Peyer's patch (tissue), 4 donors: Measurements from ENCODE around the gene TRAF5.

Experiments used
- CTCF ChIP-seq, 6 experiments: fragments of 450-650 bp in 4 of 6; fragments of 200-600 bp in 2 of 6; sonication (generic) in 1 of 6; IDR thresholded peaks; one replicate each; pipeline ENCODE4 v1.5.1; 2017 to 2019; ENCODE audit warnings: antibody characterized with exemption in 6 of 6, mild to moderate bottlenecking in 3 of 6, moderate library complexity in 1 of 6
- POLR2A ChIP-seq, 2 donors: fragments of 450-650 bp; IDR thresholded peaks; one replicate each; pipeline ENCODE4 v1.5.1; 2017; ENCODE audit warnings: antibody characterized with exemption in 2 of 2, mild to moderate bottlenecking in 2 of 2, moderate library complexity in 2 of 2

DNA sequence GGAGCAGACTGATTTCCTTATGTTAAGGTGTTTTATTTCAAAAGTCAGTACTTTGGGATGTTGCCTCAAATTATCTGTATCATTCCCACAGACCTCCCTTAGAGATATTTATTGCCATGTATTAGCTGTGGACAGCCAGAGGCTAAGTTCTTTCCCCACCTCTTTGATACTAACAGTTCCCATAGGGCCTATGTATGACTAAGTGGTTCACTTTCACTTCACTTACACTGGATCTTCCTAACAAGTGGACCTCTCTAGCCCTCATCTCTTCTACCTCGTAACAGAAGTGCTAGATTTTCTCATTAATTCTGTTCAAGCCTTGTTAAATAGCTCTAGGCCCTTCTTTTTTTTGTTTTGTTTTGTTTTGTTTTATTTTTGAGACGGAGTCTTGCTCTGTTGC, 6.2 kb downstream of the TRAF5 start:
- TF ChIP-seq CTCF (IDR thresholded peaks at IDR 0.05) = no peak
- no peak for TF ChIP-seq POLR2A (IDR thresholded peaks at IDR 0.05)
